Coronary artery (tissue), 2 donors: ENCODE measurements around the gene ASAP3.
A peak's percentile ranks its signal among the peaks of the same experiment; 100 is the strongest.
"Not testable (repeated sequence)": the region's sequence is repeated elsewhere in the genome, so short reads cannot be mapped to it uniquely, and the experiment has no call there.

Source experiments
- DNase-seq: peaks from one replicate; pipeline ENCODE4 v3.0.0-alpha.2; 2017; ENCODE audit warnings: low spot score
- H3K27ac ChIP-seq, 2 donors: fragments of 200-600 bp; sonication (generic); one replicate each; pipeline ENCODE4 v1.5.1; 2016 to 2019
- H3K4me3 ChIP-seq: fragments of 200-600 bp; sonication (generic); 2 replicates; pipeline ENCODE4 v1.5.1; 2016; ENCODE audit warnings: mild to moderate bottlenecking, moderate library complexity
- CTCF ChIP-seq: fragments of 200-600 bp; sonication (generic); IDR thresholded peaks from one replicate; pipeline ENCODE4 v1.5.1; 2019; ENCODE audit warnings: antibody characterized with exemption

Gene ASAP3

GRCh38 chr1:23496490-23497181 lies 12.7 kb upstream of the ASAP3 start:
- no peak for DNase-seq
- Histone ChIP-seq H3K27ac (no peak overlapping the region), H3K4me3 (no peak overlapping the region)
- TF ChIP-seq CTCF: no peak

- H3K27ac ChIP-seq, DNase-seq, H3K4me3 ChIP-seq: not testable (repeated sequence)
Measured at GRCh38 chr1:23494836-23495235, 10.9 kb upstream of the ASAP3 start.

- not testable (repeated sequence) for H3K27ac ChIP-seq, H3K4me3 ChIP-seq, DNase-seq
Measured at GRCh38 chr1:23492776-23493175, 8.8 kb upstream of the ASAP3 start.

- TF ChIP-seq CTCF: no peak
- no peak for DNase-seq
- H3K27ac ChIP-seq: no peak overlapping the region
- no peak overlapping the region for H3K4me3 ChIP-seq
Measured at GRCh38 chr1:23492132-23492720, 8.2 kb upstream of the ASAP3 start.

- no peak for DNase-seq
- TF ChIP-seq CTCF: no peak
Measured at GRCh38 chr1:23489842-23490241, 5.9 kb upstream of the ASAP3 start.

GRCh38 chr1:23485002-23485332 lies 988 bp upstream of the ASAP3 start:
- peak overlapping the region in 1 of 2 donors; percentile 96 for H3K27ac ChIP-seq
- peak overlapping the region; percentile 99 for H3K4me3 ChIP-seq
- no peak for DNase-seq
- no peak for TF ChIP-seq CTCF

More at GRCh38 chr1:23489842-23490241, 5.9 kb upstream of the ASAP3 start:
- no peak overlapping the region for H3K4me3 ChIP-seq
- no peak overlapping the region for H3K27ac ChIP-seq

GRCh38 chr1:23484253-23485001 lies 448 bp upstream of the ASAP3 start:
- TF ChIP-seq CTCF: no peak
- peak; percentile 95 for DNase-seq
- H3K27ac ChIP-seq: peak overlapping the region; percentile 70 to 96
- peak overlapping the region; percentile 99 for H3K4me3 ChIP-seq

- no peak for DNase-seq
- Histone ChIP-seq H3K27ac (no peak overlapping the region), H3K4me3 (no peak overlapping the region)
- no peak for TF ChIP-seq CTCF
Measured at GRCh38 chr1:23481904-23482303, 2.1 kb downstream of the ASAP3 start.
